Measurements from ENCODE around the gene BORCS6.

DNA sequence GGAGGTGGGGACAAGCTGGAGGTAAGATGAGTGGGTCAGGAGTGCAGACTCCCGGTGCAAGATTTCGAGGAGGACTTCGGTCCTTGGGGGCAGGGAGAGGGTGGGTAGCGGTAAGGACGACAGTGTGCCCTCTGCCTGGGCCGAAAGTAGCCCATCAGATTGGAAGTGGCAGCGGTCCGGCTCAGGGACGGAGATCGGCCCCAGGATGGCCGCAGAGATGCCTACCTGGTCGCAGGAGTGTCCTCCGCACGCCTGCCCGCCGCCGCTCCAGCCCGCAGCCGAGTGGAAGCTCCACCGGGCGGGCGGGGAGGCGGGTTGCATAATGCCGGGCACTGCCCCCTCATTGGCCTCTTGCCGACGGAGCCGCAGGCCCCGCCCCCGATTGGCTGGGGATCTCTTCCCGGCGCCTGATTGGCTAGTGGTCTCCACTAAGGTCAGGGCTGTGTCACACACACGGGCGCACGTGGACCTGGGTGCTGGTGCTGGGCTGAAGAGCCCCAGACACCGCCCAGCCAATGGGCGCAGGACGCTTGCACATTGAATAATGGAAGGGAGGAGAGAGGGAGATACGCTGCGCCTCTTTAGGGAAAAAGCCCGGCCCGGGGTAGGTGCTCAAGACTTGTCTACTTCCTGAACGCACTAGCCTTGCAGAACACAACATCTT is 37.7 kb downstream of the BORCS6 start, which contains the start of gene PER1:
- TF ChIP-seq, protein P1, sequence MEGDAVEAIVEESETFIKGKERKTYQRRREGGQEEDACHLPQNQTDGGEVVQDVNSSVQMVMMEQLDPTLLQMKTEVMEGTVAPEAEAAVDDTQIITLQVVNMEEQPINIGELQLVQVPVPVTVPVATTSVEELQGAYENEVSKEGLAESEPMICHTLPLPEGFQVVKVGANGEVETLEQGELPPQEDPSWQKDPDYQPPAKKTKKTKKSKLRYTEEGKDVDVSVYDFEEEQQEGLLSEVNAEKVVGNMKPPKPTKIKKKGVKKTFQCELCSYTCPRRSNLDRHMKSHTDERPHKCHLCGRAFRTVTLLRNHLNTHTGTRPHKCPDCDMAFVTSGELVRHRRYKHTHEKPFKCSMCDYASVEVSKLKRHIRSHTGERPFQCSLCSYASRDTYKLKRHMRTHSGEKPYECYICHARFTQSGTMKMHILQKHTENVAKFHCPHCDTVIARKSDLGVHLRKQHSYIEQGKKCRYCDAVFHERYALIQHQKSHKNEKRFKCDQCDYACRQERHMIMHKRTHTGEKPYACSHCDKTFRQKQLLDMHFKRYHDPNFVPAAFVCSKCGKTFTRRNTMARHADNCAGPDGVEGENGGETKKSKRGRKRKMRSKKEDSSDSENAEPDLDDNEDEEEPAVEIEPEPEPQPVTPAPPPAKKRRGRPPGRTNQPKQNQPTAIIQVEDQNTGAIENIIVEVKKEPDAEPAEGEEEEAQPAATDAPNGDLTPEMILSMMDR (IDR thresholded peaks at IDR 0.05), result no peak
- TF ChIP-seq EZH2 (IDR thresholded peaks at IDR 0.05; ENCODE audit: borderline replicate concordance, insufficient read depth, low read depth, low read length, poor library complexity, severe bottlenecking), result no peak
